H1 (cell line): ENCODE measurements around the gene SND1. TPM values are rescaled to one million over a fixed set of nuclear protein-coding genes. Genes with fewer than 3 reads are reported as not detected.

ENCODE experiments used
- ATF2 ChIP-seq: IDR thresholded peaks from 2 replicates; pipeline ENCODE4 v1.6.1; 2012; ENCODE audit warnings: low read length, inconsistent platforms
- CEBPB ChIP-seq: IDR thresholded peaks from 2 replicates; pipeline ENCODE4 v1.6.1; 2012; ENCODE audit warnings: low read depth, low read length
- CHD2 ChIP-seq: IDR thresholded peaks from 2 replicates; pipeline ENCODE4 v1.6.1; 2012; ENCODE audit warnings: low read length, improper control_type of control experiment
- GTF2F1 ChIP-seq: IDR thresholded peaks from 2 replicates; pipeline ENCODE4 v1.6.1; 2012; ENCODE audit warnings: low read depth, low read length, improper control_type of control experiment, borderline replicate concordance
- JUND ChIP-seq: IDR thresholded peaks from 2 replicates; pipeline ENCODE4 v1.6.1; 2011; ENCODE audit warnings: mild to moderate bottlenecking, improper control_type of control experiment, low read length
- KDM5A ChIP-seq: fragments of 200-600 bp; IDR thresholded peaks from 2 replicates; pipeline ENCODE4 v1.7.1; 2012; ENCODE audit warnings: mild to moderate bottlenecking, low read length, inconsistent platforms, mixed read lengths
- RBBP5 ChIP-seq: IDR thresholded peaks from 2 replicates; pipeline ENCODE4 v1.7.1; 2012; ENCODE audit warnings: low read depth, mild to moderate bottlenecking, inconsistent platforms, low read length, moderate library complexity, borderline replicate concordance
- SIN3A ChIP-seq, 2 experiments: IDR thresholded peaks in 1 of 2; conservative IDR thresholded peaks in 1 of 2; 2 replicates each; pipeline ENCODE4 v1.6.1; 2011 to 2012; ENCODE audit warnings: low read length in 2 of 2, improper control_type of control experiment in 1 of 2, low read depth in 1 of 2, mild to moderate bottlenecking in 1 of 2
- polyA plus RNA-seq, 7 experiments: library from polyadenylated mRNA; depleted of rRNA in 3 of 7; stranded (reverse) in 5 of 7; unstranded in 2 of 7; fragments of >200 nt in 5 of 7; fragments of 200-250 nt in 2 of 7; gene quantifications; 1 replicate in 5 of 7; 2 replicates in 1 of 7; 4 replicates in 1 of 7; pipeline versions ENCODE4 v1.2.1 to v1.2.3, GENCODE V29; 2011 to 2013; ENCODE audit warnings: missing spikeins in 2 of 7, mixed read lengths in 2 of 7
- total RNA-seq: library from RNA; stranded (reverse); fragmentation: NEBNext Ultra II Directional; extraction: Animal tissue kit (Norgen Biotek cat#: 25700); gene quantifications from 2 replicates; pipeline ENCODE4 v1.2.1, GENCODE V29; 2021

Gene SND1
- total and polyA plus RNA-seq, 2 of the 8 experiments (the other 6 are each of a cell fraction or from before 2014, with no cell fraction given) = 122 to 290 TPM

GRCh38 chr7:128073671-128074310, 421.8 kb downstream of the SND1 start (continued):
- TF ChIP-seq ATF2 (no peak), CEBPB (no peak), GTF2F1 (no peak), KDM5A (no peak), CHD2 (no peak), SIN3A (conservative IDR thresholded peaks at IDR 0.05 in 1 of 2, IDR thresholded peaks at IDR 0.05 in 1 of 2; ENCODE audit: low read depth in 1 of 2, low read length in 2 of 2) (no peak), JUND (no peak), RBBP5 (no peak)
